GM18519 (cell line): ENCODE measurements around the gene CEP192.
"Not testable (repeated sequence)": the region's sequence is repeated elsewhere in the genome, so short reads cannot be mapped to it uniquely, and the experiment has no call there.

Source experiments
- ATAC-seq: cut with Tn5 transposase; IDR thresholded peaks from one replicate; pipeline ENCODE4 v1.9.1; 2021; ENCODE audit warnings: mild to moderate bottlenecking, moderate library complexity; ENCODE audit not compliant: unreplicated experiment, low FRiP score

The CEP192 gene

GRCh38 chr18:12991821-12992179 lies 638 bp downstream of the CEP192 start:
- ATAC-seq, result no peak

- ATAC-seq, result no peak
Measured at GRCh38 chr18:12993439-12993838, 2.3 kb downstream of the CEP192 start.

- ATAC-seq, result no peak
Measured at GRCh38 chr18:12995424-12995823, 4.3 kb downstream of the CEP192 start.

- no peak for ATAC-seq
Measured at GRCh38 chr18:12995952-12996477, 4.9 kb downstream of the CEP192 start.

- no peak for ATAC-seq
Measured at GRCh38 chr18:12996661-12997292, 5.6 kb downstream of the CEP192 start.

- not testable (repeated sequence) for ATAC-seq
Measured at GRCh38 chr18:12997330-12997729, 6.2 kb downstream of the CEP192 start.

- ATAC-seq, result no peak
Measured at GRCh38 chr18:12998332-12999060, 7.3 kb downstream of the CEP192 start.

GRCh38 chr18:13003466-13003896 lies 12.3 kb downstream of the CEP192 start:
- no peak for ATAC-seq

- no peak for ATAC-seq
Measured at GRCh38 chr18:13004396-13004795, 13.2 kb downstream of the CEP192 start.

GRCh38 chr18:13005289-13005688 lies 14.1 kb downstream of the CEP192 start:
- ATAC-seq, result no peak

- no peak for ATAC-seq
Measured at GRCh38 chr18:13006531-13007247, 15.5 kb downstream of the CEP192 start.

GRCh38 chr18:13007248-13007560 lies 16.0 kb downstream of the CEP192 start:
- ATAC-seq, result no peak

GRCh38 chr18:13011719-13012118 lies 20.6 kb downstream of the CEP192 start:
- ATAC-seq, result no peak

- ATAC-seq, result no peak
Measured at GRCh38 chr18:13014232-13014631, 23.1 kb downstream of the CEP192 start.

- ATAC-seq, result no peak
Measured at GRCh38 chr18:13014818-13015217, 23.7 kb downstream of the CEP192 start.

GRCh38 chr18:13017247-13017875 lies 26.2 kb downstream of the CEP192 start:
- no peak for ATAC-seq

- ATAC-seq, result no peak
Measured at GRCh38 chr18:13018374-13018773, 27.2 kb downstream of the CEP192 start.

- ATAC-seq, result no peak
Measured at GRCh38 chr18:13019301-13019700, 28.1 kb downstream of the CEP192 start.

GRCh38 chr18:13022644-13023043 lies 31.5 kb downstream of the CEP192 start:
- no peak for ATAC-seq

GRCh38 chr18:13025233-13025632 lies 34.1 kb downstream of the CEP192 start:
- ATAC-seq, result no peak
